H1 (cell line): ENCODE results near the gene NOS1AP. TPM values are rescaled to one million over a fixed set of nuclear protein-coding genes. Genes with fewer than 3 reads are reported as not detected.

Experiments used
- CTCF ChIA-PET: fragments of 300-600 bp; sonication (Branson Sonifier 250); formaldehyde crosslinking; loops from one replicate; lab custom pipeline; 2021; ENCODE audit not compliant: partially characterized antibody; lab: Charles Lee
- POLR2A ChIA-PET: fragments of 300-600 bp; sonication (Branson Sonifier 250); formaldehyde crosslinking; loops from one replicate; lab custom pipeline; 2021; ENCODE audit warnings: inconsistent platforms; ENCODE audit not compliant: partially characterized antibody; lab: Charles Lee
- DNase-seq, 2 experiments: peaks; one replicate each; pipeline versions ENCODE4 v3.0.0 to v3.0.0-alpha.2; 2010 to 2022; ENCODE audit warnings: low spot score in 2 of 2, low read depth in 1 of 2, mixed read lengths in 1 of 2
- FAIRE-seq: peaks from 2 replicates; lab custom pipeline; 2011; peaks lifted over from hg19 to GRCh38; lab: Jason Lieb, UNC
- H2AFZ ChIP-seq: 2 replicates; pipeline ENCODE4 v1.8.1; 2012; ENCODE audit warnings: low read length, inconsistent platforms
- H2AK5ac ChIP-seq: 2 replicates; pipeline ENCODE4 v1.6.1; 2013; ENCODE audit warnings: low read depth, low read length
- H2BK120ac ChIP-seq: replicated peaks from 2 replicates; pipeline ENCODE3; 2013; ENCODE audit warnings: low read depth, low read length, inconsistent platforms
- H2BK12ac ChIP-seq: 2 replicates; pipeline ENCODE4 v1.6.1; 2013; ENCODE audit warnings: low read depth, low read length
- H2BK15ac ChIP-seq: 2 replicates; pipeline ENCODE4 v1.6.1; 2013; ENCODE audit warnings: low read length
- H2BK20ac ChIP-seq: 2 replicates; pipeline ENCODE4 v1.6.1; 2013; ENCODE audit warnings: low read length
- H2BK5ac ChIP-seq: 2 replicates; pipeline ENCODE4 v1.6.1; 2013; ENCODE audit warnings: low read depth, low read length
- H3K14ac ChIP-seq: 2 replicates; pipeline ENCODE4 v1.6.1; 2013; ENCODE audit warnings: inconsistent platforms; ENCODE audit not compliant: insufficient read length
- H3K18ac ChIP-seq: 2 replicates; pipeline ENCODE4 v1.6.1; 2013; ENCODE audit warnings: low read length; ENCODE audit errors: extremely low read depth
- H3K23ac ChIP-seq: 2 replicates; pipeline ENCODE4 v1.6.1; 2013; ENCODE audit warnings: inconsistent platforms; ENCODE audit not compliant: insufficient read length
- H3K23me2 ChIP-seq: 2 replicates; pipeline ENCODE4 v1.6.1; 2013; ENCODE audit warnings: low read depth, low read length
- H3K27ac ChIP-seq: 2 replicates; pipeline ENCODE4 v1.6.1; 2011; ENCODE audit warnings: low read depth, low read length, inconsistent platforms
- H3K27me3 ChIP-seq, 4 experiments: replicated peaks in 1 of 4; 1 replicate in 1 of 4; 2 replicates in 3 of 4; pipeline versions ENCODE4 v1.6.1 to v1.8.1; 2011 to 2013; ENCODE audit warnings: low read length in 3 of 4, mild to moderate bottlenecking in 3 of 4, inconsistent platforms in 2 of 4, mixed read lengths in 2 of 4, moderate library complexity in 1 of 4; ENCODE audit not compliant: control insufficient read depth in 3 of 4, insufficient read depth in 3 of 4; ENCODE audit errors: extremely low read depth in 1 of 4
- H3K36me3 ChIP-seq, 4 experiments: 2 replicates each; pipeline versions ENCODE4 v1.6.1 to v1.8.1; 2011 to 2013; ENCODE audit warnings: mild to moderate bottlenecking in 4 of 4, low read length in 3 of 4, moderate library complexity in 2 of 4, control low read depth in 1 of 4, inconsistent platforms in 1 of 4; ENCODE audit not compliant: insufficient read depth in 4 of 4, control insufficient read depth in 2 of 4
- H3K4ac ChIP-seq: replicated peaks from 2 replicates; pipeline ENCODE3; 2013; ENCODE audit warnings: low read length, low read depth, mixed read lengths, inconsistent platforms; ENCODE audit not compliant: insufficient read length
- H3K4me1 ChIP-seq, 4 experiments: replicated peaks in 1 of 4; 1 replicate in 1 of 4; 2 replicates in 3 of 4; pipeline versions ENCODE4 v1.6.1 to v1.8.1; 2011 to 2013; ENCODE audit warnings: low read length in 3 of 4, inconsistent platforms in 2 of 4, mixed read lengths in 1 of 4; ENCODE audit not compliant: insufficient read depth in 4 of 4, control insufficient read depth in 3 of 4
- H3K4me2 ChIP-seq, 2 experiments: 2 replicates each; pipeline versions ENCODE4 v1.6.1 to v1.8.1; 2011 to 2013; ENCODE audit warnings: low read depth in 2 of 2, low read length in 2 of 2, control low read depth in 1 of 2, inconsistent platforms in 1 of 2, mild to moderate bottlenecking in 1 of 2; ENCODE audit not compliant: insufficient read depth in 1 of 2
- H3K4me3 ChIP-seq, 4 experiments: fragments of 200-600, 300-600 bp in 1 of 4; sonication (generic), shearing (Covaris generic), sonication (Bioruptor Twin) in 1 of 4; 2 replicates each; pipeline versions ENCODE4 v1.5.1 to v1.8.1; 2011 to 2016; ENCODE audit warnings: low read length in 4 of 4, low read depth in 3 of 4, control low read depth in 2 of 4, inconsistent platforms in 2 of 4, mild to moderate bottlenecking in 2 of 4, mixed read lengths in 1 of 4, moderate library complexity in 1 of 4; ENCODE audit not compliant: insufficient read depth in 2 of 4; ENCODE audit errors: extremely low read depth in 1 of 4
- H3K56ac ChIP-seq: replicated peaks from 2 replicates; pipeline ENCODE3; 2013; ENCODE audit warnings: low read depth, mild to moderate bottlenecking, mixed read lengths, low read length, inconsistent platforms; ENCODE audit not compliant: insufficient read length
- H3K79me1 ChIP-seq: 2 replicates; pipeline ENCODE4 v1.6.1; 2013; ENCODE audit warnings: low read depth, low read length, control low read depth
- H3K79me2 ChIP-seq, 2 experiments: 2 replicates each; pipeline versions ENCODE4 v1.6.1 to v1.8.1; 2012 to 2013; ENCODE audit warnings: low read length in 2 of 2, mild to moderate bottlenecking in 2 of 2, inconsistent platforms in 1 of 2; ENCODE audit not compliant: insufficient read depth in 2 of 2, control insufficient read depth in 1 of 2
- H3K9ac ChIP-seq, 4 experiments: replicated peaks in 1 of 4; 1 replicate in 1 of 4; 2 replicates in 3 of 4; pipeline versions ENCODE4 v1.6.1 to v1.8.1; 2011 to 2013; ENCODE audit warnings: low read depth in 3 of 4, low read length in 3 of 4, control low read depth in 2 of 4, mild to moderate bottlenecking in 2 of 4, moderate library complexity in 2 of 4, inconsistent platforms in 1 of 4; ENCODE audit errors: extremely low read depth in 1 of 4
- H3K9me3 ChIP-seq, 2 experiments: 2 replicates each; pipeline versions ENCODE4 v1.6.1 to v1.8.1; 2012 to 2013; ENCODE audit warnings: mild to moderate bottlenecking in 2 of 2, moderate library complexity in 2 of 2, control low read depth in 1 of 2, inconsistent platforms in 1 of 2, low read depth in 1 of 2, low read length in 1 of 2, mixed read lengths in 1 of 2; ENCODE audit not compliant: insufficient read depth in 2 of 2
- H4K20me1 ChIP-seq, 2 experiments: replicated peaks in 1 of 2; 2 replicates each; pipeline versions ENCODE3 to v1.8.1; 2011 to 2013; ENCODE audit warnings: inconsistent platforms in 2 of 2, low read length in 2 of 2, mild to moderate bottlenecking in 1 of 2; ENCODE audit not compliant: insufficient read depth in 2 of 2, control insufficient read depth in 1 of 2
- H4K5ac ChIP-seq: 2 replicates; pipeline ENCODE4 v1.6.1; 2013; ENCODE audit warnings: low read length, low read depth, mixed read lengths, inconsistent platforms; ENCODE audit not compliant: insufficient read length
- H4K8ac ChIP-seq: 2 replicates; pipeline ENCODE4 v1.8.0; 2013; ENCODE audit warnings: mild to moderate bottlenecking, moderate library complexity, low read length, inconsistent platforms; ENCODE audit not compliant: insufficient read depth; ENCODE audit errors: extremely low read depth
- H4K91ac ChIP-seq: replicated peaks from 2 replicates; pipeline ENCODE3; 2013; ENCODE audit warnings: low read length, mixed read lengths, inconsistent platforms; ENCODE audit not compliant: insufficient read length
- CBX8 ChIP-seq: fragments of 300-800, 300-1000 bp; sonication (generic); IDR thresholded peaks from 2 replicates; pipeline ENCODE4 v1.7.1; 2016; ENCODE audit warnings: low read depth, low read length, borderline replicate concordance
- CEBPB ChIP-seq: IDR thresholded peaks from 2 replicates; pipeline ENCODE4 v1.6.1; 2012; ENCODE audit warnings: low read depth, low read length
- EGR1 ChIP-seq: IDR thresholded peaks from 2 replicates; pipeline ENCODE4 v1.6.1; 2011; ENCODE audit warnings: low read depth, low read length, borderline replicate concordance
- KDM4A ChIP-seq: IDR thresholded peaks from one replicate; pipeline ENCODE4 v1.7.1; 2012; ENCODE audit warnings: low read depth, mild to moderate bottlenecking, moderate library complexity, low read length, inconsistent platforms; ENCODE audit not compliant: severe bottlenecking
- MAFK ChIP-seq: IDR thresholded peaks from 2 replicates; pipeline ENCODE4 v1.6.1; 2012; ENCODE audit warnings: low read depth, mild to moderate bottlenecking, improper control_type of control experiment, low read length
- SUZ12 ChIP-seq: fragments of 200-600 bp; sonication (generic); IDR thresholded peaks from 2 replicates; pipeline ENCODE4 v1.6.1; 2012; ENCODE audit warnings: mild to moderate bottlenecking, inconsistent platforms, low read length, moderate library complexity, mixed read lengths
- TAF7 ChIP-seq: optimal IDR thresholded peaks from 2 replicates; pipeline ENCODE3; 2011; ENCODE audit warnings: low read depth, mild to moderate bottlenecking, inconsistent platforms, low read length, moderate library complexity, borderline replicate concordance
- TCF12 ChIP-seq: IDR thresholded peaks from 2 replicates; pipeline ENCODE4 v1.6.1; 2011; ENCODE audit warnings: low read depth, mild to moderate bottlenecking, low read length
- WGBS, 2 experiments: shearing (Covaris generic) in 1 of 2; methylation state at CpG; one replicate each; pipeline versions ENCODE4 v1.1.6 to v1.1.7; 2013 to 2015; ENCODE audit warnings: low lambda C conversion rate in 2 of 2, mixed read lengths in 2 of 2, inconsistent platforms in 1 of 2, low coverage in 1 of 2, missing lambda C conversion rate in 1 of 2; ENCODE audit not compliant: insufficient replicate concordance in 2 of 2, insufficient coverage in 1 of 2, insufficient read length in 1 of 2; ENCODE audit errors: extremely low coverage in 1 of 2, missing lambda C conversion rate in 1 of 2; 5-methylcytosine and 5-hydroxymethylcytosine counted together
- polyA plus RNA-seq, 7 experiments: library from polyadenylated mRNA; depleted of rRNA in 3 of 7; stranded (reverse) in 5 of 7; unstranded in 2 of 7; fragments of >200 nt in 5 of 7; fragments of 200-250 nt in 2 of 7; gene quantifications; 1 replicate in 5 of 7; 2 replicates in 1 of 7; 4 replicates in 1 of 7; pipeline versions ENCODE4 v1.2.1 to v1.2.3, GENCODE V29; 2011 to 2013; ENCODE audit warnings: missing spikeins in 2 of 7, mixed read lengths in 2 of 7
- total RNA-seq: library from RNA; stranded (reverse); fragmentation: NEBNext Ultra II Directional; extraction: Animal tissue kit (Norgen Biotek cat#: 25700); gene quantifications from 2 replicates; pipeline ENCODE4 v1.2.1, GENCODE V29; 2021
- TF ChIP-seq, protein P1 (sequence below): IDR thresholded peaks from 2 replicates; pipeline ENCODE4 v1.6.1; 2012; ENCODE audit warnings: inconsistent platforms

The NOS1AP gene
- total and polyA plus RNA-seq, 2 of the 8 experiments (the other 6 are each of a cell fraction or from before 2014, with no cell fraction given), result 2.4 to 12.1 TPM

DNA sequence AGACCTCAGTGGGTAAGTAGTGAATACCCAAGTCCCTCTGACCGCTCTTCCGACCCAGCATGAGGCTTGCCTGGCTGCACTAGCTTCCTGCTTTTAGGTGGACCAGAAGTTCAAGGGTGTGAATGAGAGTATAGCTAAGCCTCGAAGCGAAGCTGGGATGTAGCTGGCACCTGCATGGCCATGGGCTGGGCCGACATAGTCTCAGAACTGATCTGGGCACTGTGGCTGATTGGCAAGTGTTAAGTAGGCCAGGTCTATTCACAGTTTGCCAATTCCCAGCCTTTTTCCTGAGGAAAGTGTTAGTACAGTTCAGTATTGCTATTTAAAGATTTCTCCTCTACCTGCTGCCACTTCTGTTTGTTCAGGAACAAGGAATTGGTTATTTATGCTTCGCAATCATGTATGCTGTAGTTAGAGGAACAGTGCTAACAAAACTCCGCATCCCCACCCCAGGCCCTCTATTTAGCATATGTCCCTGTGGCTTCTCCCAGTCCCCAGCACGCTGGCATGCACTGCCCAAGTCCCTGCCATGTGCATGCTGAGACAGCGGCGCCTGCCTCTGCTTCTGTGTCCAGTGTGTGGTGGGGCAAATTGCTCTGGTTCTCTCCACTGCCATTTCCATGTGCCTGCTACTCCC is 290.9 kb downstream of the NOS1AP start:
- no peaks in the 10 kb centered on the region for H3K23me2 ChIP-seq
- H4K91ac ChIP-seq, result no peak overlapping the region
- peaks cover 0 to 1% of the 10 kb centered on the region in 2 experiments for H4K20me1 ChIP-seq
- WGBS, 2 experiments, result 93% methylated on average over 10 of the region's 10 CpGs; no CpG with 5 or more reads in 1 of the 2 experiments
- H3K9ac ChIP-seq, result no peak overlapping the region
- no peak overlapping the region for H3K4me3 ChIP-seq
- H2AFZ ChIP-seq, result no peak overlapping the region
- no peak overlapping the region for H2BK20ac ChIP-seq
- no peaks in the 10 kb centered on the region for H3K9me3 ChIP-seq
- H3K56ac ChIP-seq, result no peak overlapping the region
- H3K14ac ChIP-seq, result no peak overlapping the region
- H2BK5ac ChIP-seq, result no peak overlapping the region
- H2BK120ac ChIP-seq, result no peak overlapping the region
- CTCF ChIA-PET, result interaction anchor here (0.8 to 1.5 kb wide), 6 partner anchors 8 to 304 kb away, joined by 4 to 10 read pairs (median 4); no protein-coding TSS in a partner anchor
- H2BK12ac ChIP-seq, result no peak overlapping the region
- no peaks in the 10 kb centered on the region for H3K4me1 ChIP-seq
- H3K23ac ChIP-seq, result no peak overlapping the region
- no peak overlapping the region for H3K18ac ChIP-seq
- no peaks in the 10 kb centered on the region for H3K79me2 ChIP-seq
- H3K4me2 ChIP-seq, result no peak overlapping the region
- POLR2A ChIA-PET, result interaction anchor here (1.2 kb wide), 1 partner anchor 27 kb away, joined by 3 read pairs; no protein-coding TSS in a partner anchor
- DNase-seq (no peak), FAIRE-seq (no peak)
- H3K79me1 ChIP-seq, result no peaks in the 10 kb centered on the region
- H2AK5ac ChIP-seq, result no peak overlapping the region
- H2BK15ac ChIP-seq, result no peak overlapping the region
- H4K5ac ChIP-seq, result no peak overlapping the region
- H3K4ac ChIP-seq, result no peak overlapping the region
- H3K27me3 ChIP-seq, result no peaks in the 10 kb centered on the region
- peak overlapping the region; percentile 74 for H4K8ac ChIP-seq
- 0 out of 8 replicates have a peak, but pooled peaks cover 0 to 2% (median 0%) of the 10 kb centered on the region in 4 experiments for H3K36me3 ChIP-seq
- H3K27ac ChIP-seq, result no peak overlapping the region
- TF ChIP-seq SUZ12 (no peak), CEBPB (no peak), MAFK (no peak), TAF7 (no peak), TCF12 (no peak), CBX8 (no peak), EGR1 (no peak), KDM4A (no peak)
- TF ChIP-seq, protein P1, sequence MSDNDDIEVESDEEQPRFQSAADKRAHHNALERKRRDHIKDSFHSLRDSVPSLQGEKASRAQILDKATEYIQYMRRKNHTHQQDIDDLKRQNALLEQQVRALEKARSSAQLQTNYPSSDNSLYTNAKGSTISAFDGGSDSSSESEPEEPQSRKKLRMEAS, result no peak
